NK-92 (cell line): ENCODE data around the gene SOX4.
"Not testable (repeated sequence)": the region's sequence is repeated elsewhere in the genome, so short reads cannot be mapped to it uniquely, and the experiment has no call there.

Experiments used
- DNase-seq: peaks from one replicate; lab custom pipeline; 2025; ENCODE audit not compliant: unreplicated experiment; lab: John Stamatoyannopoulos, UW

The SOX4 gene

GRCh38 chr6:21593412-21593926 lies at the start of gene SOX4:
TSS of gene SOX4 (plus strand) at chr6:21593751. CDS start at chr6:21594535, 784 bp downstream.
- DNase-seq = no peak

- DNase-seq = not testable (repeated sequence)
Observed at GRCh38 chr6:21552286-21552685, 41.3 kb upstream of the SOX4 start.

GRCh38 chr6:21554286-21554685 lies 39.3 kb upstream of the SOX4 start:
- no peak for DNase-seq

GRCh38 chr6:21555197-21555596 lies 38.4 kb upstream of the SOX4 start:
- no peak for DNase-seq

GRCh38 chr6:21556511-21556910 lies 37.0 kb upstream of the SOX4 start:
- no peak for DNase-seq

GRCh38 chr6:21556968-21557721 lies 36.4 kb upstream of the SOX4 start:
- no peak for DNase-seq

- no peak for DNase-seq
Observed at GRCh38 chr6:21559238-21559637, 34.3 kb upstream of the SOX4 start.

- no peak for DNase-seq
Observed at GRCh38 chr6:21560249-21560648, 33.3 kb upstream of the SOX4 start.

- no peak for DNase-seq
Observed at GRCh38 chr6:21565431-21565830, 28.1 kb upstream of the SOX4 start.

GRCh38 chr6:21578523-21578922 lies 15.0 kb upstream of the SOX4 start:
- DNase-seq = no peak

- DNase-seq = no peak
Observed at GRCh38 chr6:21582651-21583050, 10.9 kb upstream of the SOX4 start.

- no peak for DNase-seq
Observed at GRCh38 chr6:21586300-21586699, 7.3 kb upstream of the SOX4 start.

GRCh38 chr6:21586740-21587178 lies 6.8 kb upstream of the SOX4 start:
- no peak for DNase-seq

- DNase-seq = no peak
Observed at GRCh38 chr6:21587179-21587960, 6.2 kb upstream of the SOX4 start.

- DNase-seq = no peak
Observed at GRCh38 chr6:21587961-21588480, 5.5 kb upstream of the SOX4 start.

- DNase-seq = no peak
Observed at GRCh38 chr6:21588481-21589351, 4.8 kb upstream of the SOX4 start.

- no peak for DNase-seq
Observed at GRCh38 chr6:21589352-21590345, 3.9 kb upstream of the SOX4 start.

GRCh38 chr6:21590346-21590745 lies 3.2 kb upstream of the SOX4 start:
- DNase-seq = no peak

GRCh38 chr6:21591446-21591845 lies 2.1 kb upstream of the SOX4 start:
- no peak for DNase-seq

- DNase-seq = no peak
Observed at GRCh38 chr6:21592953-21593352, 598 bp upstream of the SOX4 start.
